Activated T-cell treated with anti-CD3 and anti-CD28 coated beads, Interleukin-2, amount 50 U/mL, for 72 hours (primary cell): Measurements from ENCODE around the gene EZR. TPM values are rescaled to one million over a fixed set of nuclear protein-coding genes. Genes with fewer than 3 reads are reported as not detected.
A peak's percentile ranks its signal among the peaks of the same experiment; 100 is the strongest.

Experiments used
- ATAC-seq, 2 donors: fragments of 150-1000 bp; cut with Tn5 transposase; replicated peaks in 1 of 2; 2 replicates each; pipeline ENCODE4 v1.10.0; 2021; ENCODE audit warnings: moderate library complexity in 2 of 2, mild to moderate bottlenecking in 1 of 2
- DNase-seq, 2 donors: peaks; one replicate each; pipeline ENCODE4 v3.0.0; 2021 to 2022; ENCODE audit warnings: mixed read lengths in 1 of 2
- H3K27ac Mint-ChIP-seq: one replicate; pipeline ENCODE4 v1.8.0; 2022; ENCODE audit warnings: mild to moderate bottlenecking, moderate library complexity, mixed read lengths
- H3K27me3 Mint-ChIP-seq: one replicate; pipeline ENCODE4 v1.8.0; 2022; ENCODE audit warnings: low read depth, mixed read lengths
- H3K36me3 Mint-ChIP-seq, 2 donors: one replicate each; pipeline ENCODE4 v1.8.0; 2022; ENCODE audit warnings: mixed read lengths in 2 of 2, mild to moderate bottlenecking in 1 of 2; ENCODE audit not compliant: insufficient read depth in 2 of 2
- H3K4me1 Mint-ChIP-seq: one replicate; pipeline ENCODE4 v1.8.0; 2022; ENCODE audit warnings: low read depth, mixed read lengths
- H3K4me3 Mint-ChIP-seq, 2 donors: one replicate each; pipeline ENCODE4 v1.8.0; 2022; ENCODE audit warnings: mild to moderate bottlenecking in 2 of 2, mixed read lengths in 2 of 2, moderate library complexity in 2 of 2
- H3K9me3 Mint-ChIP-seq, 2 donors: one replicate each; pipeline ENCODE4 v1.8.0; 2022; ENCODE audit warnings: mixed read lengths in 2 of 2
- total RNA-seq, 2 donors: library from RNA; stranded (reverse); gene quantifications; one replicate each; pipeline ENCODE4 v1.2.3, GENCODE V29; 2022

EZR gene
- total RNA-seq: 100 to 1,000 TPM; 167 to 177 TPM

DNA sequence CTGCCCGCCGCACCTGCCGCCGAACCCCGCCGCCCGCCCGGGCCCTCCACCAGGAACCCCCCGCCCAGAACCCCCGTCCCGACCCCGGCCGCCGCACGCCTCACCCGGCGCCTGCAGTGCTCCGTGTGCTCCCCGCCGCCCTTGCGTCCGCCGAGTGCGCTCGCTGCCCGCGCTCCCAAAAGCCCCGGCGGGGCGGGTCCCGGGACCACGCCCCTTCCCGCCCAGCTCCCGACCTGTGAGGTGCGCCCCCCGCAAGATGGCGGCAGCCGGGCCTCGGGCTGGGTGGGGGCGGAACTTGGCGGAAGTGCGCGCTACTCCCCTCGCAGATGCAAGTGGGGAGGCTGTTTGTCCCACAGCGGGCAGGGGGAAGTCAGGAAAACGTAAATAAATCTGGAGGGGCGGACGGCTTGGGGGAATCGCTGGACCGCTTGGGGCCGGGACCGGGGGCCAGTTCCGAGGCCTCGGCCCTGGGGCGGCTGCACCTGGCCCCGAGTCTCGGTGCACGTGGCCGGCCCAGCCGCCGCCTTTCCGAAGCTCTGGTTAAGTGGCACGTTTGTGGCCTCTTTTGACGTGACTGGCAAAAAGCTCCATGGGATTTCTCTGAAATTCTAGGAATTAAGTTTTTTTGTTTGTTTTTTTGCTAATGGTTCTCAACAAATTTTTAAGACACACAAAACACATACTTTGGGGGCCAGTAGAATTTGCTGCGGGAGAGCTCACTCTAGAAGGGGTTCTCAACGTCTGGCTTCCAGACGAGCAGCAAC lies at the start of gene EZR:
Gene EZR, minus strand, starts transcription at position 156 of the 764 bp plus-strand sequence. CDS start 1,275 bp downstream, outside the sequence.
- H3K36me3 Mint-ChIP-seq: peaks cover 16 to 36% of the 10 kb centered on the region in 2 donors
- H3K4me3 Mint-ChIP-seq: peak within 1 kb of the TSS; percentile 89 to 99

GRCh38 chr6:158868122-158868480 lies 48.9 kb upstream of the EZR start:
- Mint-ChIP-seq H3K36me3 (no peaks in the 10 kb centered on the region), H3K4me1 (peaks cover 46% of the 10 kb centered on the region), H3K27ac (no peak overlapping the region), H3K4me3 (peak overlapping the region; percentile 20 to 50), H3K9me3 (peaks cover 0 to 2% of the 10 kb centered on the region in 2 donors), H3K27me3 (peaks cover 7% of the 10 kb centered on the region)
- DNase-seq (peak in 1 of 2 donors; percentile 23), ATAC-seq (no peak)

More for the DNA sequence above, at the start of gene EZR:
- Mint-ChIP-seq H3K27ac (peak within 1 kb of the TSS; percentile 89), H3K27me3 (no peaks in the 10 kb centered on the region), H3K4me1 (peaks cover 51% of the 10 kb centered on the region), H3K9me3 (no peaks in the 10 kb centered on the region)
- ATAC-seq: peak; percentile 58 to 63
- DNase-seq: peak; percentile 82 to 86

- Mint-ChIP-seq H3K27me3 (peaks cover 7% of the 10 kb centered on the region), H3K36me3 (no peaks in the 10 kb centered on the region), H3K4me3 (peak overlapping the region; percentile 20 to 50), H3K27ac (no peak overlapping the region), H3K9me3 (peaks cover 0 to 2% of the 10 kb centered on the region in 2 donors), H3K4me1 (peaks cover 46% of the 10 kb centered on the region)
- DNase-seq: no peak
- ATAC-seq: no peak
These were observed 48.4 kb upstream of the EZR start for GRCh38 chr6:158867381-158868121.

- H3K4me1 Mint-ChIP-seq: peaks cover 41% of the 10 kb centered on the region
- H3K4me3 Mint-ChIP-seq: no peak overlapping the region
- H3K27me3 Mint-ChIP-seq: peaks cover 7% of the 10 kb centered on the region
- ATAC-seq (no peak), DNase-seq (no peak)
- no peak overlapping the region for H3K27ac Mint-ChIP-seq
- H3K36me3 Mint-ChIP-seq: no peaks in the 10 kb centered on the region
- H3K9me3 Mint-ChIP-seq: peaks cover 0 to 2% of the 10 kb centered on the region in 2 donors
These were observed 46.6 kb upstream of the EZR start for GRCh38 chr6:158865769-158866168.

DNA sequence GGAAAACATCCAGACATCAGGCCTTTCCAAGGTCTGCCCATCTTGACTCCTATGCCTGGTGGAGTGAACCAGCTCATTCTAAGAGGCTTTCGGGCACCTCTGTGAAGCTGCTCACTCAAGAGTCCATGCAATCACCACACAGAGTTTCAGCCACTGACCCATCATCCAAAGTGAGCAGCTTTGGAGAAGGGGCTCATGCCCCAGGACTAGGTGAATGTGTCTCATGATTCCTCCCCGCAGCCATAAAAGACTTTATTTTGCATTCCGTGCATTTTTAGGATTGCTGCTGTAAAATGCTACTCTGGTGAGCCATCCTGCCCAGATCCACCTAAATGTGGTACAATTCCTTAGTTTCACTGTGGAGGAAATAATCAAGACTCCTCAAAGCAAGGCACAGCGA lies 44.5 kb upstream of the EZR start:
- Mint-ChIP-seq H3K4me1 (peaks cover 23% of the 10 kb centered on the region), H3K27ac (no peak overlapping the region), H3K9me3 (peaks cover 0 to 2% of the 10 kb centered on the region in 2 donors), H3K4me3 (no peak overlapping the region), H3K36me3 (no peaks in the 10 kb centered on the region), H3K27me3 (peaks cover 7% of the 10 kb centered on the region)
- DNase-seq (no peak), ATAC-seq (no peak)

GRCh38 chr6:158861686-158862381 lies 42.7 kb upstream of the EZR start:
- no peak for DNase-seq
- no peak for ATAC-seq
- H3K27ac Mint-ChIP-seq: no peak overlapping the region
- no peak overlapping the region for H3K4me3 Mint-ChIP-seq
- no peaks in the 10 kb centered on the region for H3K9me3 Mint-ChIP-seq
- H3K27me3 Mint-ChIP-seq: peaks cover 7% of the 10 kb centered on the region
- H3K4me1 Mint-ChIP-seq: peaks cover 12% of the 10 kb centered on the region
- no peaks in the 10 kb centered on the region for H3K36me3 Mint-ChIP-seq

DNA sequence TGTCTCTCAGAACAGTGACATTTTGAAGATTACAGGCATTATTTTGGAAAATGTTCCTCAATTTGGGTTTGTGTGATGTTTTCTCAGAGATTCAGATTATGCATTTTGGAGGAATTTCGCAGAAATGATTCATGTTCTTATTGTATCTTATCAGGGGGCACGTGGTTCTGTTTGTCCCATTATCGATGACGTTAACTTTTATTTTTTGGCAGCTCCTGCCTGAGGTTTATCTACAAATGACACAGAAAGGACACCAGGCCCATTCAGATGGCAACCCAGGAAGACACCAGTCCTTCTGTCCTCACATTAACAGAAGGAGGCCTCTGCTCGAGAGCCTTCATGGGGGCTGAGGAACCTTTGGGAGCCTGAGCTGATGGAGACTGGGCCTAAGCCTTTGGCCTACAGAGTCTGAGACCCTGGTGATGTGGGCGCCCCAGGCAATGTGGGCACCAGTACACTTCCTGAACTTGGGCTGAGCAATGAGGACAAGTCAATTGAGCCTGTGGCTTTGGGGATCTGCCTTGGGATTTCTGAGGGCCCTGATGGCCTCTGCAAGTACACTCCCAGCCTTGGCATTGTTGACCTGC lies 41.2 kb upstream of the EZR start:
- H3K27me3 Mint-ChIP-seq: peaks cover 6% of the 10 kb centered on the region
- no peak for ATAC-seq
- H3K27ac Mint-ChIP-seq: no peak overlapping the region
- no peak for DNase-seq
- H3K36me3 Mint-ChIP-seq: no peaks in the 10 kb centered on the region
- H3K9me3 Mint-ChIP-seq: no peaks in the 10 kb centered on the region
- peaks cover 17% of the 10 kb centered on the region for H3K4me1 Mint-ChIP-seq
- no peak overlapping the region for H3K4me3 Mint-ChIP-seq

GRCh38 chr6:158856261-158856660 lies 37.1 kb upstream of the EZR start:
- peaks cover 12% of the 10 kb centered on the region for H3K4me1 Mint-ChIP-seq
- ATAC-seq (no peak), DNase-seq (no peak)
- no peaks in the 10 kb centered on the region for H3K36me3 Mint-ChIP-seq
- no peaks in the 10 kb centered on the region for H3K27me3 Mint-ChIP-seq
- H3K4me3 Mint-ChIP-seq: no peak overlapping the region
- no peaks in the 10 kb centered on the region for H3K9me3 Mint-ChIP-seq
- no peak overlapping the region for H3K27ac Mint-ChIP-seq

DNA sequence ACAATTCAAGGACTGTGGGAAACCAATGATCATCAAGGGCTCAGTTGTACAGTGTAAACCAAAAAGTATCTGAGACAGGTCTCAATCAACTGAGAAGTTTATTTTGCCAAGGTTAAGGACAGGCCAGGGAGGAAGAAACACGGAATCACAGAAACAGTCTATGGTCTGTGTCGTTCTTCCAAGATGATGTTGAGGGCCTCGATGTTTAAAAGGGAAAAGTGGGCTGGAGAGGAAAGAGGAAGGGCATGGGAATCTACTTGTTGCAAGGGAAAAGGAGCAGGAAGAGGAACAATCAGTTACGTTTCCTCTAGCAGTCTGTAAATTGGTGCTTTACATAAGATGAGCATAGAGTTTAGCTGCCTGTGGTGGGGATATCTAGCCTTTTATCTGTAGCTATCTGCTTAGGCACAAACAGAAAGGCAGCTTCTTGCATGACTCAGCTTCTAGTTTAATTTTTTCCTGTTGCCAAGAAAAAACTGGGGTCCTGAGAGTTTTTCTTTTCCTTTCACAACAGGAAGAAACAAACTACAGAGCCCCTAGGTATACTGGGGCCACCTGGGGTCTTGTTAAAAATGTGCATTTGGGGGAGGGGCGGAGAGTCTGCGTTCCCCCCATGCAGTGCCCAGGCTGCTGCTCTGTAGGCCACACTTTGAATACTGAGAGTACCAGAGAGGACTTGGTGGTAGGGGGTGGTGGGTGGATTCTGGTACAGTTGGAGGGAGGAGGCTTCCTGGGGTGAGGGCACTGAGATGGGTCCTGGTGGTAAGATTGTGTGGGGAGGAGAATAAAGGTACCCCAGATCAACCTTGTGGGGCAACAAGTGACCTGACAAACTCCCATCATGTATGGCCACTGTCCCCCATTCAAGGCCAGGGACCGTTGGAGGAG lies 35.3 kb upstream of the EZR start:
- H3K36me3 Mint-ChIP-seq: no peaks in the 10 kb centered on the region
- no peak overlapping the region for H3K4me3 Mint-ChIP-seq
- no peaks in the 10 kb centered on the region for H3K27me3 Mint-ChIP-seq
- peak overlapping the region; percentile 58 for H3K27ac Mint-ChIP-seq
- H3K9me3 Mint-ChIP-seq: no peaks in the 10 kb centered on the region
- peaks cover 27% of the 10 kb centered on the region for H3K4me1 Mint-ChIP-seq
- peak; percentile 15 for DNase-seq
- no peak for ATAC-seq

- H3K9me3 Mint-ChIP-seq: no peaks in the 10 kb centered on the region
- peaks cover 33% of the 10 kb centered on the region for H3K4me1 Mint-ChIP-seq
- H3K27ac Mint-ChIP-seq: no peak overlapping the region
- H3K36me3 Mint-ChIP-seq: no peaks in the 10 kb centered on the region
- ATAC-seq: no peak
- no peak overlapping the region for H3K4me3 Mint-ChIP-seq
- no peak for DNase-seq
- H3K27me3 Mint-ChIP-seq: no peaks in the 10 kb centered on the region
These were observed 34.7 kb upstream of the EZR start for GRCh38 chr6:158853880-158854213.

DNA sequence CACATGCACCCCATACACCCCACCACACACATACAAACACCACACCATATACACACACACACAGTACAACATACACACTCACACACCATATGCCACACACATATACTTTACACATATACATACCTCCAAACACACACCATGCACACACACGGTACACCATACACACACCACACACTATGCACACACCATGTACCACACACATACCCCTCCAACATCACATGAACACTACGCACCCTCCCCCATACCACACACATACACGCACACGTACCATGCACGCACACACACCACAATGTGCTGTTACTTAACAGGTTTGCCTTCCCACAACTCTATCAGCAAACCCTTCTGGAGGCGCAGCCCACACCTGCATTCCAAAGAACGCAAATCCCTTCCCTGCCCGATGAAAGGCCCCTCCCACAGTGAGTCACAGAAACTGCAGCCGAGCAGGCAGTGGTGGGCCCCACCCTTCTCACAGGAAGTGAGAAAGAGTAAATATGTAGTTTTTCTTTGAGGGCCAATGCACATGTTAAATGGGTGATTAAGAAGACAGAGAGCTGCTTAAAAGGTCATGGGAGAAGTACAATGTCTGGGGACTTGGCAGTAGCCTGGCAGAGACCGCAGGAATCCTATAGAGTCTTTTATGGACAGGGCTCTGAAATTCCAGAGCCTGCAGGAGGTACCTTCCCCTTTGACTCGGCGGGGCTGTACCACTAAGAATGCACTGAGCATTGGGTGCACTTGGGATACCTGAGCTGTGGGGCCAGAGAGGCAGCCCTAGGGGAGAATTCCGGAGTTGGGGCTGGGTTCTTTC lies 34.1 kb upstream of the EZR start:
- Mint-ChIP-seq H3K9me3 (no peaks in the 10 kb centered on the region), H3K36me3 (no peaks in the 10 kb centered on the region), H3K4me1 (peaks cover 33% of the 10 kb centered on the region), H3K27ac (no peak overlapping the region), H3K4me3 (no peak overlapping the region), H3K27me3 (no peaks in the 10 kb centered on the region)
- ATAC-seq: peak; percentile 70 to 74
- peak; percentile 85 to 89 for DNase-seq
